DOHH2 (cell line): Measurements from ENCODE around the gene PLAAT3.

Experiments
- H3F3A ChIP-seq: fragments of 200-600 bp; sonication (generic), shearing (Covaris generic); 2 replicates; pipeline ENCODE4 v1.6.0; 2016; ENCODE audit warnings: antibody characterized with exemption, mild to moderate bottlenecking; ENCODE audit not compliant: control insufficient read depth, insufficient read depth
- H3K27ac ChIP-seq: fragments of 200-600 bp; sonication (generic); 2 replicates; pipeline ENCODE4 v1.5.1; 2014; ENCODE audit warnings: low read depth, mild to moderate bottlenecking, low read length, moderate library complexity
- H3K27me3 ChIP-seq: fragments of 200-600 bp; sonication (generic); 2 replicates; pipeline ENCODE4 v1.6.1; 2014; ENCODE audit warnings: mild to moderate bottlenecking, low read length, mixed read lengths; ENCODE audit not compliant: control insufficient read depth
- H3K36me3 ChIP-seq: fragments of 200-600 bp; sonication (generic); 2 replicates; pipeline ENCODE4 v1.6.1; 2014; ENCODE audit warnings: mild to moderate bottlenecking, low read length, moderate library complexity, mixed read lengths; ENCODE audit not compliant: control insufficient read depth
- H3K4me1 ChIP-seq: fragments of 200-600 bp; sonication (generic); 2 replicates; pipeline ENCODE4 v1.6.1; 2014; ENCODE audit warnings: mild to moderate bottlenecking, low read length, mixed read lengths; ENCODE audit not compliant: control insufficient read depth
- H3K4me2 ChIP-seq: fragments of 200-600 bp; sonication (generic); 2 replicates; pipeline ENCODE4 v1.6.0; 2014; ENCODE audit warnings: mild to moderate bottlenecking, low read length, moderate library complexity
- H3K4me3 ChIP-seq: fragments of 200-600 bp; sonication (generic); 2 replicates; pipeline ENCODE4 v1.5.1; 2014; ENCODE audit warnings: mild to moderate bottlenecking, low read length, mixed read lengths
- H3K79me2 ChIP-seq: fragments of 200-600 bp; sonication (generic); 2 replicates; pipeline ENCODE4 v1.6.1; 2014; ENCODE audit warnings: mild to moderate bottlenecking, low read length, mixed read lengths; ENCODE audit not compliant: control insufficient read depth
- H3K9me2 ChIP-seq: fragments of 200-600 bp; sonication (generic); replicated peaks from 2 replicates; pipeline ENCODE4 v1.6.1; 2014; ENCODE audit warnings: mild to moderate bottlenecking, low read length, mixed read lengths; ENCODE audit not compliant: control insufficient read depth
- H3K9me3 ChIP-seq: fragments of 200-600 bp; sonication (generic); 2 replicates; pipeline ENCODE4 v1.6.1; 2014; ENCODE audit warnings: antibody characterized with exemption, low read length, mixed read lengths; ENCODE audit not compliant: control insufficient read depth, insufficient read depth
- H4K20me1 ChIP-seq: fragments of 200-600 bp; sonication (generic); 2 replicates; pipeline ENCODE4 v1.6.0; 2014; ENCODE audit warnings: low read depth, mild to moderate bottlenecking, antibody characterized with exemption, low read length, moderate library complexity; ENCODE audit not compliant: control insufficient read depth, insufficient read depth
- EZH2phosphoT487 ChIP-seq: fragments of 200-600 bp; sonication (generic); IDR thresholded peaks from 2 replicates; pipeline ENCODE4 v1.6.1; 2017; ENCODE audit warnings: borderline replicate concordance, mild to moderate bottlenecking, antibody characterized with exemption, low read length, moderate library complexity, mixed read lengths
- TF ChIP-seq, protein P1 (sequence below): fragments of 200-600 bp; sonication (generic); IDR thresholded peaks from one replicate; pipeline ENCODE4 v1.5.1; 2014; ENCODE audit warnings: antibody characterized with exemption, mild to moderate bottlenecking, low read depth, low read length; ENCODE audit not compliant: poor library complexity, severe bottlenecking

The PLAAT3 gene

GRCh38 chr11:63610604-63611394 is 3.4 kb downstream of the PLAAT3 start:
- TF ChIP-seq EZH2phosphoT487: no peak
- TF ChIP-seq, protein P1, sequence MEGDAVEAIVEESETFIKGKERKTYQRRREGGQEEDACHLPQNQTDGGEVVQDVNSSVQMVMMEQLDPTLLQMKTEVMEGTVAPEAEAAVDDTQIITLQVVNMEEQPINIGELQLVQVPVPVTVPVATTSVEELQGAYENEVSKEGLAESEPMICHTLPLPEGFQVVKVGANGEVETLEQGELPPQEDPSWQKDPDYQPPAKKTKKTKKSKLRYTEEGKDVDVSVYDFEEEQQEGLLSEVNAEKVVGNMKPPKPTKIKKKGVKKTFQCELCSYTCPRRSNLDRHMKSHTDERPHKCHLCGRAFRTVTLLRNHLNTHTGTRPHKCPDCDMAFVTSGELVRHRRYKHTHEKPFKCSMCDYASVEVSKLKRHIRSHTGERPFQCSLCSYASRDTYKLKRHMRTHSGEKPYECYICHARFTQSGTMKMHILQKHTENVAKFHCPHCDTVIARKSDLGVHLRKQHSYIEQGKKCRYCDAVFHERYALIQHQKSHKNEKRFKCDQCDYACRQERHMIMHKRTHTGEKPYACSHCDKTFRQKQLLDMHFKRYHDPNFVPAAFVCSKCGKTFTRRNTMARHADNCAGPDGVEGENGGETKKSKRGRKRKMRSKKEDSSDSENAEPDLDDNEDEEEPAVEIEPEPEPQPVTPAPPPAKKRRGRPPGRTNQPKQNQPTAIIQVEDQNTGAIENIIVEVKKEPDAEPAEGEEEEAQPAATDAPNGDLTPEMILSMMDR: no peak
- Histone ChIP-seq H3K36me3 (no peaks in the 10 kb centered on the region), H4K20me1 (no peaks in the 10 kb centered on the region), H3K27me3 (peaks cover 30% of the 10 kb centered on the region), H3K4me3 (no peak overlapping the region), H3K4me1 (peaks cover 9% of the 10 kb centered on the region), H3K9me3 (no peaks in the 10 kb centered on the region), H3F3A (no peaks in the 10 kb centered on the region), H3K9me2 (no peaks in the 10 kb centered on the region), H3K27ac (no peak overlapping the region), H3K4me2 (no peak overlapping the region), H3K79me2 (no peaks in the 10 kb centered on the region)

DNA sequence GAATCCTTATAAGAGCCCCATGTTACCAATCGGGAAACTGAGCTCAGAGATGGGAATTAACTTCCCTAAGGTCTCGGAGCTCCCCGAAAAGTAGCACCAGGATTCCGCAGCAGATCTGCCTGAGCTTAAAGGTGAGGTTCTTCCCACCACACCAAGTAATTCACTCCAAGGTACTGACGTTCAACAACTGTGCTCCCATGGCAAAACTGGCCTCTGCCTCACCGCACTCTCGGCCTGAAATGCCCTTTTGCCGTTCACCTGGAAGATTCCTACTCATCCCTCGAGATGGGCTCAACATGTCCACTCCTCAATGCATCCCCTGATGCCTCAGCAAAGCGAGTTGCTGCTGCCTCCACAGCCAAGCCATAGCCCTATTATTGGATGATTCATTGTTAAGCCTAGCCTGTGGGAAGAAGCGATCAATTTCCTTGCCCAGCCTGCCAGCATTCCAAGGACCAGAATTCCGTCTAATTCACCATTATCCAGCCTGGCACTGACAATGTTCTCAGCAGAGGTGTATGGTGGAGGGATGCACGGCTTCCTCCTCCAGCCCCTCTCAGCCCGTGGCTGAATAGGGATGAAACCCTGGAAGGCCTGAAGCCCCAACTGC is 4.2 kb downstream of the PLAAT3 start:
- Histone ChIP-seq H3K4me1 (peaks cover 9% of the 10 kb centered on the region), H3F3A (no peaks in the 10 kb centered on the region), H3K4me2 (no peak overlapping the region)

GRCh38 chr11:63609536-63609935 is 4.7 kb downstream of the PLAAT3 start:
- H4K20me1 ChIP-seq: no peaks in the 10 kb centered on the region
- no peaks in the 10 kb centered on the region for H3K36me3 ChIP-seq
- no peak for TF ChIP-seq EZH2phosphoT487
- TF ChIP-seq, protein P1: no peak
- H3K4me3 ChIP-seq: no peak overlapping the region
- no peak overlapping the region for H3K27ac ChIP-seq
- H3F3A ChIP-seq: no peaks in the 10 kb centered on the region
- no peaks in the 10 kb centered on the region for H3K9me3 ChIP-seq
- H3K4me2 ChIP-seq: no peak overlapping the region
- no peaks in the 10 kb centered on the region for H3K9me2 ChIP-seq
- H3K79me2 ChIP-seq: no peaks in the 10 kb centered on the region
- H3K27me3 ChIP-seq: peaks cover 29% of the 10 kb centered on the region
- H3K4me1 ChIP-seq: peaks cover 9% of the 10 kb centered on the region

More for the DNA sequence above, 4.2 kb downstream of the PLAAT3 start:
- H3K79me2 ChIP-seq: no peaks in the 10 kb centered on the region
- no peaks in the 10 kb centered on the region for H3K9me2 ChIP-seq
- no peaks in the 10 kb centered on the region for H3K9me3 ChIP-seq
- peaks cover 30% of the 10 kb centered on the region for H3K27me3 ChIP-seq
- H3K36me3 ChIP-seq: no peaks in the 10 kb centered on the region
- no peak overlapping the region for H3K4me3 ChIP-seq
- TF ChIP-seq, protein P1: no peak
- no peak for TF ChIP-seq EZH2phosphoT487
- H4K20me1 ChIP-seq: no peaks in the 10 kb centered on the region
- H3K27ac ChIP-seq: no peak overlapping the region
